GM18520 (cell line): Measurements from ENCODE around the gene BSG.
A peak's percentile ranks its signal among the peaks of the same experiment; 100 is the strongest.

ENCODE experiments used
- ATAC-seq: cut with Tn5 transposase; IDR thresholded peaks from one replicate; pipeline ENCODE4 v1.9.1; 2021; ENCODE audit not compliant: unreplicated experiment

The BSG gene

DNA sequence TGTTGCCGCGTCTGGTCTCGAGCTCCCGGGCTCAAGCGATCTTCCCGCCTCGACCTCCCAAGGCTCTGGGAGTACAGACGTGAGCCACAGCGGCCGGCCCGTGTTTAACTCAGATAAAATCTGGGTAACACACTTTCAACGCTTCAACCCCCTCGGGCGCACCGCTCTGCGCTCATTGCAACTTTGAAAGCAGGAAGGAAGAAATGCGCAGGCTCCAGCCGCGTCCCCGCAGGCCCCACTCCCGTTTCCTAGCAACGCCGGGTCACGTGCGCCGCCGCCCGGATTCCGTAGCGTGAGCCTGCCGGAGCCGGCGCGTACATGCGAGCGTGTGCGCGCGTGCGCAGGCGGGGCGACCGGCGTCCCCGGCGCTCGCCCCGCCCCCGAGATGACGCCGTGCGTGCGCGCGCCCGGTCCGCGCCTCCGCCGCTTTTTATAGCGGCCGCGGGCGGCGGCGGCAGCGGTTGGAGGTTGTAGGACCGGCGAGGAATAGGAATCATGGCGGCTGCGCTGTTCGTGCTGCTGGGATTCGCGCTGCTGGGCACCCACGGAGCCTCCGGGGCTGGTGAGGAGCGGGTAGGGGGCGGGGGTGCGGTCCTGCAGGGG, at the start of gene BSG:
Gene BSG, plus strand, starts transcription at position 457 of the 603 bp plus-strand sequence. Its CDS starts 39 bp downstream, at position 496.
- ATAC-seq = peak; percentile 71

DNA sequence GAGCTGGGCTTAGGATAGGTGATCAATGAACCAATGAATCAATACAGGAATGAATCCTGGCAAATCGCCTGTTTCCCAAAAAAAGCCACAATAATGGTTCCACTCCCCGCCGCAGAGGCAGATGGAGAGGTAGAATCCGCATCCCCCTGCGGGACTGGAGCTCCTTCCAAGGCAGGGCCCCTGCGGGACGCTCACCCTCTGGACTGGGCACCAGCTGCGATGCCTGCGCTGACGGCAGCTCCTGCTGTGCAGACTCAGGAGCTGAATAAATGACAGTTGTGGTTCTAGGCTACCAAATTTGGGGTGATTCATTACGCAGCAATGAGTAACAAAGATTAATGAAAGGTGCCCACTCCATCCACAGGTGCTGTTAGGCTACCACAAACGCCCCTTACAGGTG, 49.7 kb upstream of the BSG start:
- no peak for ATAC-seq

DNA sequence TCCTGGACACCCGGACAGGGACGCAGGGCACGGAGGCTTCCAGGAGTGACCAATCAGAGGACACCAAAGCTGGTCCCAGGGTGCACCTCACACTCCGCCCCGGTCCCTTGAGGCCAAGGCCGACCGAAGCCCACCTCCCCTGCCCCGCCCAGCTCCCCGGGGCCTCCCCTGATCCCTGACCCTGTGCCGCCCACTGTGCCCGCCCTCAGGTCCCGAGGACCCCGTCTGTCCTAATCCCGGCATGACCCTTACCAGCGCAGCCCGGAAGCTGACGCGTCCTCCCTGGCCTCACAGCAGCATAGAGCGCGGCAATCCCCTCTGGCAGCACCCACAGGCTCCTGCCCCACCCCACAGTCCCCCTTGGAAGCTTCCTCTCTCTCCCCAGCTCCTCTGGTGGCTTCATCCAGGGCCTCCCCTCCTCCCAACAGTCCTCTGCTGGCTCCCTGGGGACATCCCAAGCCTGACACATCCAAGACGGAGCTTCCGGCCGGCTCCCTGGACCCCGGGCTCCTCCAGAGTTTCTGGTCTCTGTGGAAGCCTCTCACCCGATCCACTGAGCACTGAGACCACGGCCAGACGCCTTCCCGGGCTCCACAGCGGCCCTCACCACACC, 48.2 kb upstream of the BSG start:
- ATAC-seq = no peak

DNA sequence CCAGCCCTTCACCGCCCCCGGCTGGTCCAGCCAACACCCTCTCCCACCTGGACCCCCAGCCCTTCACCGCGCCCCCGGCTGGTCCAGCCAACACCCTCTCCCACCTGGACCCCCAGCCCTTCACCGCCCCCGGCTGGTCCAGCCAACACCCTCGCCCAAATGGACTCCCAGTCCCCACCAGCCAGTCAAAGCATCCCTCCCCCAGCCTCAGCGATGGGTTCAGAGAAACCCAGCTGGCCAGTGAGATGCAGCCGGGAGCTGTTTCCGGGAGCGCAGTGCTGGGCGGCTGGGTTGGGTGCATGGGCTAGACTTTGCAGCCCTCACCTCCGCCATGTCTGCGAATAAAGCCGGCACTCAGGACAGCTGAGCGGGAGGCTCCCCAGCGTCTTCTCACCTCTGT, 47.4 kb upstream of the BSG start:
- ATAC-seq = no peak

DNA sequence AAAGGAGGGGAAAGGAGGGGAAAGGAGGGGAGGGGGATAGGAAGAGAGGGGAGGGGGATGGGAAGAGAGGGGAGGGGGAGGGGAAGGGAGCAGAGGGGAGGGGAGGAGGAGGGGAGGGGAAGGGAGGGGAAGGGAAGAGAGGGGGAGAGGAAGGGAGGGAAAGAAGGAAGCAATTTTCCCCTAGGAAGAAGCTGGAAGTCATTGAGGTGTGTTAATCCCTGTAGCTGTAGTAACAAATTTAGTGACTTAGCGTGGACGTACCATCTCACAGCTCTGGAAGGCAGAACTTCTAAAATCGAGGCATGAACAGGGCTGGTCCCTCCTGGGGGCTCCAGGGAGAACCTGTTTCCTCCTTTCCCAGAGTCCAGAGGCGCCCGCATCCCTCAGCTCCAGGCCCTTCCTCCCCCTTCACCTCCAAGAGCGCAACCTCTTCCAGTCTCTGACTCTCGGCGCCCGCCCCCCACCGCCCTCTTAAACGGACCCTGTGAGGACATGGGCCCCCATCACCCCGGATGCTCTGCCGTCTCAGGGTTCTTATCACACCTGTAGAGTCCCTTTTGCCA, 46.5 kb upstream of the BSG start:
- no peak for ATAC-seq

DNA sequence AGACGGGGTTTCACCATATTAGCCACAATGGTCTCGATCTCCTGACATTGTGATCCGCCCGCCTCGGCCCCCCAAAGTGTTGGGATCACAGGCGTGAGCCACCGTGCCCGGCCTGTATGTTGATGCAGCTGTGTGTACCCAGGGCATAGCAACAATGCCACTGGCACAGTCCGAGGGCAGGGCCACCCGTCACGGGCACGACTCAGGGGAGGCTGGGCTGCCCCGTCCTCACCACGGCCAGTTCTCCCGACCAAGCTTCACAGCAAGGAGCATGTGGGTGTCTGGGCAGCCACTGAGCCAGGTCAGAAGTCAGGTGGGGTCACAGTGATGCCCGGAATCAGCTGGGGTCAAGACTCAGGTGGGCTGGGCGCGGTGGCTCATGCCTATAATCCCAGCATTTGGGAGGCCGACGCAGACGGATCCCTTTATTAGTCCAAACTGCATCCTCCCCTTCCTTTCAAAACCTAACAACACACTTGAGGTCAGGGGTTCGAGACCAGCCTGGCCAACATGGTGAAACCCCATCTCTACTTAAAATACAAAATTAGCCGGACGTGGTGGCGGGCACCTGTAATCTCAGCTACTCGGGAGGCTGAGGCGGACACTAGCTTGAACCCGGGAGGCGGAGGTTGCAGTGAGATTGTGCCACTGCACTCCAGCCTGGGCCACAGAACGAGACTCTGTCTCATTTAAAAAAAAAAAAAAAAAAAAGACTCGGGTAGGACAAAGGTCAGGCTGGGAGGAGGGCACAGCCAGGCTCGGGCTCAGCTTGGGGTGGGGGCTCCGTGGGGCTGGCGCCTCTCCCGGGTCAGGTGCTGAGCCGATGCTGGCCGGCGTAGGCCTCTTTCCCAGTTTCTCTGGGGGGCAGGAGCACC, 42.0 kb upstream of the BSG start:
- ATAC-seq = no peak

DNA sequence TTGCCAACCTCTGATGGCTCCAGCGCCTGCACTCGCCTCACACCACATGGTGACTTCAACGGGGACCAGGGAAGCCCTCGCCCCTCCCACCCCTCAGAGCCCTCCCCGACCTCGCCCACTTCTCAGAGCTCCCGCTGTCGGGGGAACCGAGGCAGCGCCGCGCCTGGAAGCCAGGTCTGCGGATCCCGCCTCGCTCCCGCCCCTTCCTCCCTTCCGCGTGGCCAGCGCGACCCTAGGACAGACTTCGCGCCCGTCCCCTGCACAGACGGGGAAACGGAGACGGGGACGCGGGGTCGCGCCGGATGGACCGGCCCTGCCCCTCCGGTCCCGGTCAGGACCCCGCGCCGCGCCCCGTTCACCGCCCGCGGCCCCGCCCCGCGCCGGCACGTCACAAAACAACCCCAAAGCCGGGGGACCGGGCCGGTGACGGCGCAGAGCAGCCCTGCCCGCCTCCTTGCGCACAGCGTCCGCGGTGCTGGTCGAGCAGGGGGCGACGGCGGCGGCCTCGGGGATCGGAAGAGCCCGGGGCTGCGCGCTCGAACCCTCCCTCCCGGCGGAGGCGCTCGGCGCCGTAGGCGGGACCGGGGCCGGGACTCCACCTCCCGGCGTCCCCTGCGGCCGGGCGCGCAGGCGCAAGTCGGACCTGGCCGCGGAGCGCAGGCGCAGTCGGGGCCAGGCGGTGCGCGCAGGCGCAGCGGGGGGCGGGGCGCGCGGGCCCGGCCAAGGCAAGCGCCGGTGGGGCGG, 41.2 kb upstream of the BSG start:
- ATAC-seq = peak; percentile 72

DNA sequence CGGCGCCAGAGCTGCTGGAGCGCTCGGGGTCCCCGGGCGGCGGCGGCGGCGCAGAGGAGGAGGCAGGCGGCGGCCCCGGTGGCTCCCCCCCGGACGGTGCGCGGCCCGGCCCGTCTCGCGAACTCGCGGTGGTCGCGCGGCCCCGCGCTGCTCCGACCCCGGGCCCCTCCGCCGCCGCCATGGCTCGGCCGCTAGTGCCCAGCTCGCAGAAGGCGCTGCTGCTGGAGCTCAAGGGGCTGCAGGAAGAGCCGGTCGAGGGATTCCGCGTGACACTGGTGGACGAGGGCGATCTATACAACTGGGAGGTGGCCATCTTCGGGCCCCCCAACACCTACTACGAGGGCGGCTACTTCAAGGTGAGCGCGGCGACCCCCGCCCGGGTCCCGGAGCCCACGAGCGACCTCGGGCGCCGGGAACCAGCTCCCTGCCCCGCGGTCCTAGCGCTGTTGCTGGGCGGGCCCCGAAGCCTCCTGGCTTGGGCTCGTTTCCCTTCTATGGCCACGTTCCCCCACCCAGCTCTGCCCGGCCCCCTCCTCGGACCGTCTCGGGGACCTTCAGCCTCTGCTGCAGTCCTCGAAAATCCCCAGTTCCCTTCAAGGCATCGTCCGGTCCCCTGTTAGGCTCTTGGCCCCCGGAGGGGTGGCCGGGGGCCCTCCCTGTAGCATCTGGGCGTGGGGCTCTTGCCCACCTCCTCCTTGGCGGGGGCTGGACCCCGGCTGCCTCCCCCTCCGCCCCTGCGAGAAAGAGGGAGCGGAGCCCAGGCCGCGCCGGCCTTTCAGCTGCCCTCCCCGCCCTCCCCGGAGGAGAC, 40.4 kb upstream of the BSG start, which contains the start of gene CDC34:
Gene CDC34, plus strand, starts transcription at position 8 of the 808 bp plus-strand sequence. Its CDS starts 172 bp downstream, at position 180.
- peak; percentile 14 for ATAC-seq

DNA sequence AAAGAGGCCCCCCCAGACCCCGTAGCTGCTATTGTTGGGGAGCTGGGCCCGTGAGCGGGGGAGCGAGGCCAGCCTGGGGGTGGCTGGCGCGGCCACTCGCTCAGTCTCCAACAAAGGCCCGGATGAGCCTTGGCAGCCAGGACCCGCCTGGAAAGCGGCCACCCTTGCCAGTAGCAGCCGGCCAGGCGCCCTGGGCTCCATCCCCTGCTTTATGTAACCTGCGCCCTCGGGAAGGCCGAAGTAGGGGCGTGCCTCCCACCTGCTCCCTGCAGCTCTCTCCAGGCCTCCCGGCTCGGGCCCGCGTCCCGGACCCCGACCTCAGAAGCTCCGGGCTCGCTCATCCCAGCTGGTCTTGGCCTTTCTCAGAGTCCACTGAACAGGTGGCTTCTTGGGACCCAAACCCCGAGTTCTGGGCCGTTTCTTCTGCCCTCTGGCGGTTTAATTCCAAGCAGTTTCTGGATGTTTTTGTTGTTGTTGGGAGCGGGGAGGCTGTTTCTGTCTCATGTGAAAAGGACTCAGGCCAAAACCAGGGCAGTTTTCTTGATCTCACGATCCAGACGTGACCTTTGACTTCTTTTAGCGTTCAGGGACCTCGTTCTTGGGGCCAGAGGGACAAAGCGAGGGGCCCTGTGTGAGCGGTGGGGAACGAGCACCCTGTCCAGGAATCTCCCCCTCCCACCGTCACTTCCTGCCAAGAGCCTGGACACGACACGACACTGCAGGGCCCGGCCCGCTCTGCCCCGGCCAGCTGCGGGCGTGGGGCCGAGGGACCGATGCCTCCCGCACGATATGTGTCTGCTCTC, 39.6 kb upstream of the BSG start:
- ATAC-seq = no peak

DNA sequence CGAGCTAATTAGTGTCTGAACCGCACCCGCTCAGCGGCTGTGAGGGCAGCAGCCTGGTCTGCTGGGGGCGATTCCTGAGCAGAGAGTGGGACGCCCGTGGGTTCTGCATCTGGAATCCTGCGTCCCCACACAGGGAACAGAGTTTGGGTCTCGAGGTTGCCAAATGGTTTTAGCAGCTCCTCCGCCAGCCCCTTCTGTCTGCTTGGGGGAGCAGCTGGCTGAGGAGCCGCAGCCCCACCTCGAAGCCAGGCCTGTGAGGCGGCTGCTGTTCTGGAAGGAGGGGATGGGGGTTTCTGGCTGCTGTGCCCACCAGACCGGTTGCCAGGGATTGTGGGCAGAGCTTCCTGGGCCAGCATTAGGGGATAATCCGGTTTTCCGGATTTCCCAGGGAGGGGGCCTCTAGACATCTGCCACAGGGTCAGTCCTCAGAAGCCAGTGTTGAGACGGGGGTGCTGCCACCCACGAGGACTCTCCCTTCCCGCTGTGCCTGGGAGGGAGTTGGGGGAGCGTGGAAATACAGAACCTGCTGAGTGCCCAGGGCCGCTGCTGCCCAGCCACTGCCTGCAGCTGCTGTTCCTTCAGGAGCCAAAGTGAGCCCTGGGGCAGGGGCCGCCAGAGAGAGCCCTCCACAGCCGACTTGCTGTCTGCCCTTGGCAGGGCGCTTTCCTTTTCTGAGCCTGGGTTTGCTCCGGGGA, 38.9 kb upstream of the BSG start:
- no peak for ATAC-seq

DNA sequence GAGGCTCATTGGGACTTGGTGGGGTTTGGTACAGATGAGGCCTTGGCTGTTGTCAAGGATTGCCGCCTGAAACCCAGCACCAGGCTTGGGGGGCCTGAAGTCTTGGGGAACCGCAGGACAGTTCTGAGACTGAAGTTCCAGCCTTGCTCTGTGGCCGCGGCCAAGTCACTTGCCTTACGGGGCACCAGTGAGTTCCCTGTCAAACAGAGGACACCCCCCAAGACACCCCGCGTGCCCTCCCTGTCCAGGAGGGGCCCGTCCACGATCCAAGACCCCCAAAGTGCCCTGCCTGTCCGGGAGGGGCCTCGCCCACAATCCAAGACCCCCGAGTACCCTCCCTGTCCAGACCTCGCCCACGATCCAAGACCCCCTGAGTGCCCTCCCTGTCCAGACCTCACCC, 38.3 kb upstream of the BSG start:
- ATAC-seq = no peak

DNA sequence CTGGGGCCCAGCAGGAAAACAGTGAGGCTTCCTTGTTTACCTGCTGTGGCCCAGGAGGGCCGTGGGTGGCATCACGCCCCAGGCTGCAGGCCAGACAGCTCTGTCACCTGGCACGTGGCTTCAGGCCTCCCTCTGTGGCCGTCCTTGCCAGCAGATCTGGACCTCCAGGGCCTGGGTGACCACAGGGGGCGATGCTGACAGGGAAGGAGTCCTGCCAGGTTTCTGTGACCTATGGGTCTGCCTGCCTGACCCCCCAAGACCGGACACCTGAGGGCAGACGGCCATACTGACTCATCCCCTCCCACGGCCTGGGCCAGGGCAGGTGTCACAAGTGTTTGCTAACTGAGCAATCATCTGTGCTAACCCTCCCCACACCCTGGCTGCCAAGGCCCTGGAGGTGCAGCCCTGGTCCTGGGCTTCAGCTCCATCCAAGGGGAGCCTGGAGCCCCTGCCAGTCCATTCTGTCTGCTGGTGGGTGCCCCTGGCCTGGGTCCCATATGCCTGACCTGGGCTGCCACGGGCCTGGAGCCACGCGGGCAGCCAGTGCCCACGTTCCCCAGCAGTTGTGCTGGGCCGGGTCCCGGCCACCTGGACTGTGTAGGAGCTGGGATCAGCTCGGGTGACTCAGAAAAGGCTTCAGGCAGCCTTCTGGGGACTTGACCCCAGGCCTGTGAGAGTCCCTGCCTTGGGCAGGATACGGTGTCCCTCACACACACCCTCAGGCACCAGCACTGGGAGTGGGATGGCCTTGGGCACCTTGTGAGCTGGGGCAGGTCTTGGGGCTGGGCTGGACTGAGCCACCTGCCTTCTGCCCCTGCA, 37.2 kb upstream of the BSG start:
- ATAC-seq = no peak

DNA sequence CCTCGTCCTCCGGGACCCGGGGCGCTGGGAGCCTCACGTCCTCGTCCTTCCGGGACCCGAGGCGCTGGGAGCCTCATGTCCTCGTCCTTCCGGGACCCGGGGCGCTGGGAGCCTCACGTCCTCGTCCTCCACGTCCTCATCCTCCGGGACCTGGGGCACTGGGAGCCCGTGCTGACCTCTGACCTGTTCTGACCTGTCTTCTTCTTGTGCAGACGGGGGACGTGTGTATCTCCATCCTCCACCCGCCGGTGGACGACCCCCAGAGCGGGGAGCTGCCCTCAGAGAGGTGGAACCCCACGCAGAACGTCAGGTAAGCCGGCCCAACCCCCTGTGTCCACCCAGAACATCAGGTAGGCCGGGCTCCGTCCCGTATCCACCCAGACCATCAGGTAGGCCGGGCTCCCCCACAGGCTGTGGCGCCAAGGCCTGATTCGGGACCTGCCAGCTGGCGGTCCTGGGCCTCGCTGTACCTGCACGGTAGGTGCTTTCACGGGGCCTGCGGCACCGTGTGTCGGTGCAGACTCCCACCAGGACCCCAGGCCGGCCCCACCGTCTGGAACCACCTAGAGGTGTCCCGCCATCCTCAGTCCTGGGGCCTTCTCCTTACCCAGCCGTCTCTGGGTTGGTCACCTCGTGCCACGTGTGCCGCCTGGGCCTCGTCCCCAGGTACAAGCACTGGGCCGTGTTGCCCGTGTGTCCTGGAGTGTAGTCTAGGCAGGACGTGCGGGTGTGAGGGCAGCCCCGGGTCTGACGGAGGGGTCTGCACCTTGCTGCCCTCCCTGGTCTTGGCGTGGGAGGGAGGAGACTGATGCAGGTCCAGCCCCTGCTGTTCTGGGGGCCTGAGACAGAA, 36.1 kb upstream of the BSG start:
- no peak for ATAC-seq

DNA sequence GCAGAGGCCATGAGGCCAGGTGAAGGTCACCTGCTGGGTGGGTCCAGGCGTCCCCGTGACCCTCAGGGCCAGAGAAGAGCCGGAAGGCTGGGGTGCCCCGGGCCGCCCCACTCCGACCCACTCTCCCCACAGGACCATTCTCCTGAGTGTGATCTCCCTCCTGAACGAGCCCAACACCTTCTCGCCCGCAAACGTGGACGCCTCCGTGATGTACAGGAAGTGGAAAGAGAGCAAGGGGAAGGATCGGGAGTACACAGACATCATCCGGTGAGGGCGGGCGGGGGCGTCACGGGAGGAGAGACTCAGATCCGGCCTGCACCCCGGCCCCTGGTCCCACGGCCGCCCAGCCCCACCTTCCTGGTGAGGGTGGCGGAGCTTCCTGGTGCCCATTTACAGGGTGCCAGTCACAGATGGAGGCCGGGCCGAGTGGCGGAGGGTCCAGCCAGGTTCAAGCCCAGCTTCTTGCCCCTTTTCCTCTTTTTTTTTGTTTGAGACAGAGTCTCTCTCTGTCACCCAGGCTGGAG, 35.5 kb upstream of the BSG start:
- no peak for ATAC-seq

DNA sequence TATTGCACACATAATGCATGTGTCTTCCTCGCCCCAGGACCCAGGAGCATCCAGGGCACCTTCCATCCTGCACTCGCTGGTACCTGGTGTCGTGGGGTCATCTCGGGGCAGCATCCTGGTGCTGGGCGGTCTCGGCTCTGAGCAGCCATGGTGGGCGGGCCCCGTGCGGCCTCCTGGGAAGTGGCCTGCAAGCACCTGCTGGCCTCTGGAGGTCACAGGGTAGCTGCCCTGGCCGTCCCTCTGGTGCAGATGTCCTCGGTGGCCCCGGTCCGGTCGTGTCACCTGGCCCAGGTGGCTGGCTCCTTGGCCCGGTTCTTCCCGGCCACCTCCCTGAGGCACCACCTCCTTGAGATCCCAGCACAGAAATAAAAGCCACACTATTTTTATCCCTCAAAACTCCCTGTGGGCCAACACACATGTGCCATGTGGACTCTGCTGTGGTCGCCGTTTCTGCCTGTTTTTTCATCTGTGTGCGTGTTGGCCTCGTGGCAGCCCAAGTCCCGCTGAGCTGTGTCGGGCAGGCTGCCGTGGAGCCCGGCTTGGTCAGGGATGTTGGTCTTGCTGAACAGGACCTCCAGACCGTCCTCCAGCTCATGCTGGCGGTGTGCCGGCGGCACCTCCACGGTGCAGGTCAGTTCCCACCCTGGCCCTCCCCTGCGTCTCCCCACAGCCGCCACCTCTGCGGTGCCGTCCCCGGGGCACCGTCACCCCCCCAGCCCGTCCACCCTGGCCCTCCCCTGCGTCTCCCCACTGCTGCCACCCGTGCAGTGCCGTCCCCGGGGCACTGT, 33.6 kb upstream of the BSG start:
- ATAC-seq = no peak
